NCI-H146 (cell line): Measurements from ENCODE around the gene CYP2E1.
"Not testable (repeated sequence)": the region's sequence is repeated elsewhere in the genome, so short reads cannot be mapped to it uniquely, and the experiment has no call there.

Experiments used
- DNase-seq: peaks from one replicate; lab custom pipeline; 2025; lab: John Stamatoyannopoulos, UW

Gene CYP2E1

GRCh38 chr10:133526957-133527588 lies at the start of gene CYP2E1:
CYP2E1 (plus strand) TSS chr10:133527363; CDS start chr10:133527396, 33 bp downstream.
- DNase-seq = peak; percentile 56

- DNase-seq = no peak
Observed at GRCh38 chr10:133481086-133481643, 46.0 kb upstream of the CYP2E1 start.

- no peak for DNase-seq
Observed at GRCh38 chr10:133481657-133482056, 45.5 kb upstream of the CYP2E1 start.

- DNase-seq = no peak
Observed at GRCh38 chr10:133484818-133485217, 42.3 kb upstream of the CYP2E1 start.

GRCh38 chr10:133487085-133487484 lies 40.1 kb upstream of the CYP2E1 start:
- no peak for DNase-seq

GRCh38 chr10:133488354-133488753 lies 38.8 kb upstream of the CYP2E1 start:
- DNase-seq = no peak

GRCh38 chr10:133489816-133490588 lies 37.2 kb upstream of the CYP2E1 start:
- no peak for DNase-seq

GRCh38 chr10:133493562-133493961 lies 33.6 kb upstream of the CYP2E1 start:
- not testable (repeated sequence) for DNase-seq

- DNase-seq = not testable (repeated sequence)
Observed at GRCh38 chr10:133497363-133497762, 29.8 kb upstream of the CYP2E1 start.

- not testable (repeated sequence) for DNase-seq
Observed at GRCh38 chr10:133499176-133499575, 28.0 kb upstream of the CYP2E1 start.

GRCh38 chr10:133500897-133501296 lies 26.3 kb upstream of the CYP2E1 start:
- not testable (repeated sequence) for DNase-seq

- DNase-seq = no peak
Observed at GRCh38 chr10:133509700-133510099, 17.5 kb upstream of the CYP2E1 start.

GRCh38 chr10:133511408-133511807 lies 15.8 kb upstream of the CYP2E1 start:
- DNase-seq = no peak

- DNase-seq = no peak
Observed at GRCh38 chr10:133511907-133512528, 15.1 kb upstream of the CYP2E1 start.

GRCh38 chr10:133515471-133515870 lies 11.7 kb upstream of the CYP2E1 start:
- no peak for DNase-seq

- no peak for DNase-seq
Observed at GRCh38 chr10:133516057-133516456, 11.1 kb upstream of the CYP2E1 start.

- peak; percentile 30 for DNase-seq
Observed at GRCh38 chr10:133518517-133518916, 8.6 kb upstream of the CYP2E1 start.

- DNase-seq = peak; percentile 80
Observed at GRCh38 chr10:133520193-133520738, 6.9 kb upstream of the CYP2E1 start.

GRCh38 chr10:133523631-133524203 lies 3.4 kb upstream of the CYP2E1 start:
- no peak for DNase-seq

GRCh38 chr10:133525444-133525843 lies 1.7 kb upstream of the CYP2E1 start:
- no peak for DNase-seq

- DNase-seq = peak; percentile 28
Observed at GRCh38 chr10:133527771-133528271, 658 bp downstream of the CYP2E1 start.
